ENCODE results near the gene SOD2. TPM values are rescaled to one million over a fixed set of nuclear protein-coding genes. Genes with fewer than 3 reads are reported as not detected.

Gene SOD2
- total and polyA plus RNA-seq, 9 of the 15 experiments (the other 6 are each of a cell fraction or from before 2014, with no cell fraction given): 39.8 to 140 (median 95.8) TPM

GRCh38 chr6:159701413-159701999 is 8.5 kb upstream of the SOD2 start (continued):
- TF ChIP-seq ELK3 (CRISPR knock-in tag; IDR thresholded peaks at IDR 0.05): no peak
- no peak for TF ChIP-seq COPS2 (conservative IDR thresholded peaks at IDR 0.05)
- TF ChIP-seq JUN (IDR thresholded peaks at IDR 0.05; ENCODE audit: borderline replicate concordance, low read depth, low read length): 0 out of 2 replicates have a peak, but pooled peaks have one; percentile 57
- no peak for TF ChIP-seq JUN (CRISPR knock-in tag; IDR thresholded peaks at IDR 0.05; ENCODE audit: borderline replicate concordance)
- TF ChIP-seq ZNF316 (IDR thresholded peaks at IDR 0.05): no peak
- TF ChIP-seq FOSL1 (tag; conservative IDR thresholded peaks at IDR 0.05): peak; percentile 83
- no peak for TF ChIP-seq ARID3B (CRISPR knock-in tag; IDR thresholded peaks at IDR 0.05; ENCODE audit: borderline replicate concordance)
- TF ChIP-seq HIVEP1 (CRISPR knock-in tag; IDR thresholded peaks at IDR 0.05): no peak
- no peak for TF ChIP-seq HEY1 (CRISPR knock-in tag; IDR thresholded peaks at IDR 0.05; ENCODE audit: borderline replicate concordance)
- no peak for TF ChIP-seq CXXC5 (CRISPR knock-in tag; IDR thresholded peaks at IDR 0.05)
- no peak for TF ChIP-seq RREB1 (CRISPR knock-in tag; IDR thresholded peaks at IDR 0.05)
- no peak for TF ChIP-seq HNRNPL (IDR thresholded peaks at IDR 0.05; ENCODE audit: low read depth, low read length)
- peak; percentile 76 for TF ChIP-seq CEBPG (CRISPR knock-in tag; IDR thresholded peaks at IDR 0.05)
- TF ChIP-seq CEBPG (tag; conservative IDR thresholded peaks at IDR 0.05 in 1 of 2, IDR thresholded peaks at IDR 0.05 in 1 of 2): peak; percentile 90 to 92
- TF ChIP-seq NEUROD1 (IDR thresholded peaks at IDR 0.05; ENCODE audit: borderline replicate concordance, low read depth, low read length, partially characterized antibody): no peak
- TF ChIP-seq ZNF717 (CRISPR knock-in tag; IDR thresholded peaks at IDR 0.05): no peak
- TF ChIP-seq PRPF4 (IDR thresholded peaks at IDR 0.05; ENCODE audit: insufficient read depth, low read depth, low read length, poor library complexity, severe bottlenecking): no peak
- no peak for TF ChIP-seq NCOA6 (IDR thresholded peaks at IDR 0.05)
- no peak for TF ChIP-seq PTRF (tag; IDR thresholded peaks at IDR 0.05)
- TF ChIP-seq KDM2B (CRISPR knock-in tag; IDR thresholded peaks at IDR 0.05): no peak
- peak; percentile 29; the same call in 1 of the 2 replicates for TF ChIP-seq ATF7 (IDR thresholded peaks at IDR 0.05)
- peak; percentile 55 to 62; a peak in 3 of 4 replicates for TF ChIP-seq TRIM24 (IDR thresholded peaks at IDR 0.05)
